Measurements from ENCODE around the gene TXLNA.
A peak's percentile ranks its signal among the peaks of the same experiment; 100 is the strongest.

TXLNA gene

GRCh38 chr1:32241001-32241763, 61.7 kb downstream of the TXLNA start:
- Histone ChIP-seq H3K4me3 (ENCODE audit: low read depth, low read length) (peak overlapping the region; percentile 92), H3K9me3 (ENCODE audit: control insufficient read depth, insufficient read depth, low read length) (no peaks in the 10 kb centered on the region), H3K9ac (ENCODE audit: low read depth, low read length) (peak overlapping the region; percentile 70), H3K4me1 (ENCODE audit: control insufficient read depth, insufficient read depth, low read length) (no peaks in the 10 kb centered on the region), H3K36me3 (ENCODE audit: control insufficient read depth, insufficient read depth, low read length) (no peaks in the 10 kb centered on the region), H3K27me3 (ENCODE audit: control insufficient read depth, insufficient read depth, low read length) (no peaks in the 10 kb centered on the region)

- H3K9me3 ChIP-seq (ENCODE audit: control insufficient read depth, insufficient read depth, low read length): no peaks in the 10 kb centered on the region
- no peaks in the 10 kb centered on the region for H3K36me3 ChIP-seq (ENCODE audit: control insufficient read depth, insufficient read depth, low read length)
- peak overlapping the region; percentile 11 for H3K4me3 ChIP-seq (ENCODE audit: low read depth, low read length)
- no peaks in the 10 kb centered on the region for H3K27me3 ChIP-seq (ENCODE audit: control insufficient read depth, insufficient read depth, low read length)
- H3K4me1 ChIP-seq (ENCODE audit: control insufficient read depth, insufficient read depth, low read length): no peaks in the 10 kb centered on the region
- no peak overlapping the region for H3K9ac ChIP-seq (ENCODE audit: low read depth, low read length)
Observed at GRCh38 chr1:32242341-32242851, 62.9 kb downstream of the TXLNA start.

- no peaks in the 10 kb centered on the region for H3K27me3 ChIP-seq (ENCODE audit: control insufficient read depth, insufficient read depth, low read length)
- no peaks in the 10 kb centered on the region for H3K36me3 ChIP-seq (ENCODE audit: control insufficient read depth, insufficient read depth, low read length)
- no peaks in the 10 kb centered on the region for H3K9me3 ChIP-seq (ENCODE audit: control insufficient read depth, insufficient read depth, low read length)
- no peaks in the 10 kb centered on the region for H3K4me1 ChIP-seq (ENCODE audit: control insufficient read depth, insufficient read depth, low read length)
- no peak within 1 kb of the TSS for H3K4me3 ChIP-seq (ENCODE audit: low read depth, low read length)
- H3K9ac ChIP-seq (ENCODE audit: low read depth, low read length): no peak within 1 kb of the TSS
Observed at GRCh38 chr1:32246888-32247273, 67.4 kb downstream of the TXLNA start, which contains the start of gene FAM167B. FAM167B (plus strand) TSS chr1:32247222; CDS start chr1:32247422, 200 bp downstream.

- Histone ChIP-seq H3K9me3 (ENCODE audit: control insufficient read depth, insufficient read depth, low read length) (no peaks in the 10 kb centered on the region), H3K9ac (ENCODE audit: low read depth, low read length) (no peak overlapping the region), H3K27me3 (ENCODE audit: control insufficient read depth, insufficient read depth, low read length) (no peaks in the 10 kb centered on the region), H3K36me3 (ENCODE audit: control insufficient read depth, insufficient read depth, low read length) (no peaks in the 10 kb centered on the region), H3K4me3 (ENCODE audit: low read depth, low read length) (no peak overlapping the region), H3K4me1 (ENCODE audit: control insufficient read depth, insufficient read depth, low read length) (no peaks in the 10 kb centered on the region)
Observed at GRCh38 chr1:32247452-32247851, 68.0 kb downstream of the TXLNA start.
